Measurements from ENCODE around the gene SLC25A25. TPM values are rescaled to one million over a fixed set of nuclear protein-coding genes. Genes with fewer than 3 reads are reported as not detected.
"Not testable (repeated sequence)": the region's sequence is repeated elsewhere in the genome, so short reads cannot be mapped to it uniquely, and the experiment has no call there.

The SLC25A25 gene
- total RNA-seq, 3 donors from 2014 or later (not counting 1 experiment from before 2014, with no cell fraction given), result 16.8 to 19.1 (median 18.9) TPM

DNA sequence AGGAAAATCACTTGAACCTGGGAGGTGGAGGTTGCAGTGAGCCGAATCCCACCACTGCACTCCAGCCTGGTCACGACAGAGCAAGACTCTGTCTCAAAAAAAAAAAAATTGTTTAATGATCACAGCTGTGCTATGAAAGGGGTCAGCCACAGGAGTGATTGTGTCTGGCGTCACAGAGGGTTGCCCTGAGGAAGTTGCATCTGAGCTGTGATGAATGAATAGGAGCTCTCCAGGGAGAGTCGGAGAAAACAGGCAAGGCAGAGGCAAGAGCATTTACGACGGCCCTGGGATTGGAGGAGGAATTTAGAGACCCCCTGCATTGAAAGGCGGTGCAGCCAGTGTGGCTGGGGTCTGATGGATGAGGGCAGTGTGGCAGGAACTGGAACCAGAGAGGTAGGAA is 26.0 kb upstream of the SLC25A25 start:
- no peak for DNase-seq
- H3K27ac Mint-ChIP-seq, result no peak overlapping the region
- TF ChIP-seq, protein P1, sequence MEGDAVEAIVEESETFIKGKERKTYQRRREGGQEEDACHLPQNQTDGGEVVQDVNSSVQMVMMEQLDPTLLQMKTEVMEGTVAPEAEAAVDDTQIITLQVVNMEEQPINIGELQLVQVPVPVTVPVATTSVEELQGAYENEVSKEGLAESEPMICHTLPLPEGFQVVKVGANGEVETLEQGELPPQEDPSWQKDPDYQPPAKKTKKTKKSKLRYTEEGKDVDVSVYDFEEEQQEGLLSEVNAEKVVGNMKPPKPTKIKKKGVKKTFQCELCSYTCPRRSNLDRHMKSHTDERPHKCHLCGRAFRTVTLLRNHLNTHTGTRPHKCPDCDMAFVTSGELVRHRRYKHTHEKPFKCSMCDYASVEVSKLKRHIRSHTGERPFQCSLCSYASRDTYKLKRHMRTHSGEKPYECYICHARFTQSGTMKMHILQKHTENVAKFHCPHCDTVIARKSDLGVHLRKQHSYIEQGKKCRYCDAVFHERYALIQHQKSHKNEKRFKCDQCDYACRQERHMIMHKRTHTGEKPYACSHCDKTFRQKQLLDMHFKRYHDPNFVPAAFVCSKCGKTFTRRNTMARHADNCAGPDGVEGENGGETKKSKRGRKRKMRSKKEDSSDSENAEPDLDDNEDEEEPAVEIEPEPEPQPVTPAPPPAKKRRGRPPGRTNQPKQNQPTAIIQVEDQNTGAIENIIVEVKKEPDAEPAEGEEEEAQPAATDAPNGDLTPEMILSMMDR (IDR thresholded peaks at IDR 0.05), result no peak
- Histone ChIP-seq H3K4me1 (ENCODE audit: control insufficient read depth, insufficient read depth, low read length) (no peaks in the 10 kb centered on the region), H3K9me3 (ENCODE audit: control insufficient read depth, insufficient read depth, low read length) (no peaks in the 10 kb centered on the region), H3K27me3 (ENCODE audit: control insufficient read depth, insufficient read depth, low read length) (no peaks in the 10 kb centered on the region), H3K27ac (ENCODE audit: low read length) (no peak overlapping the region), H3K36me3 (ENCODE audit: control insufficient read depth, insufficient read depth, low read length) (no peaks in the 10 kb centered on the region), H3K4me3 (ENCODE audit: low read length) (no peak overlapping the region)
- H3K9me3 Mint-ChIP-seq, result no peaks in the 10 kb centered on the region
- ATAC-seq, result no peak
- intact Hi-C loops (cut with micrococcal nuclease), result no loop called here
- H3K27me3 Mint-ChIP-seq (ENCODE audit: low read depth in 2 of 2), result no peaks in the 10 kb centered on the region
- H3K4me3 Mint-ChIP-seq, result no peak overlapping the region
- peaks cover 0 to 5% of the 10 kb centered on the region in 2 donors for H3K4me1 Mint-ChIP-seq
- WGBS (ENCODE audit: insufficient coverage), result 93% methylated on average over 7 of the region's 7 CpGs
- H3K36me3 Mint-ChIP-seq, result no peaks in the 10 kb centered on the region

- TF ChIP-seq, protein P1 (IDR thresholded peaks at IDR 0.05), result no peak
- intact Hi-C loops (cut with micrococcal nuclease), result no loop called here
- H3K27me3 ChIP-seq (ENCODE audit: control insufficient read depth, insufficient read depth, low read length), result no peaks in the 10 kb centered on the region
- H3K9me3 ChIP-seq (ENCODE audit: control insufficient read depth, insufficient read depth, low read length), result no peaks in the 10 kb centered on the region
- H3K36me3 Mint-ChIP-seq, result no peaks in the 10 kb centered on the region
- H3K4me1 ChIP-seq (ENCODE audit: control insufficient read depth, insufficient read depth, low read length), result no peaks in the 10 kb centered on the region
- peaks cover 0 to 5% of the 10 kb centered on the region in 2 donors for H3K4me1 Mint-ChIP-seq
- no peak for DNase-seq
- H3K4me3 Mint-ChIP-seq, result no peak overlapping the region
- H3K27ac Mint-ChIP-seq, result no peak overlapping the region
- ATAC-seq, result no peak
- WGBS (ENCODE audit: insufficient coverage), result 89% methylated on average over 6 of the region's 7 CpGs
- peaks cover 0 to under 1% of the 10 kb centered on the region in 2 donors for H3K27me3 Mint-ChIP-seq (ENCODE audit: low read depth in 2 of 2)
- no peaks in the 10 kb centered on the region for H3K36me3 ChIP-seq (ENCODE audit: control insufficient read depth, insufficient read depth, low read length)
- H3K9me3 Mint-ChIP-seq, result no peaks in the 10 kb centered on the region
- H3K4me3 ChIP-seq (ENCODE audit: low read length), result no peak overlapping the region
- H3K27ac ChIP-seq (ENCODE audit: low read length), result no peak overlapping the region
These were observed 24.6 kb upstream of the SLC25A25 start for GRCh38 chr9:128043467-128043868.

- H3K27me3 ChIP-seq (ENCODE audit: control insufficient read depth, insufficient read depth, low read length); ATAC-seq; H3K4me1 Mint-ChIP-seq; H3K36me3 ChIP-seq (ENCODE audit: control insufficient read depth, insufficient read depth, low read length); H3K9me3 ChIP-seq (ENCODE audit: control insufficient read depth, insufficient read depth, low read length); DNase-seq; H3K4me3 Mint-ChIP-seq; H3K27ac Mint-ChIP-seq; H3K27me3 Mint-ChIP-seq (ENCODE audit: low read depth in 2 of 2); H3K4me3 ChIP-seq (ENCODE audit: low read length); H3K27ac ChIP-seq (ENCODE audit: low read length); H3K36me3 Mint-ChIP-seq; H3K4me1 ChIP-seq (ENCODE audit: control insufficient read depth, insufficient read depth, low read length); intact Hi-C loops (cut with micrococcal nuclease); H3K9me3 Mint-ChIP-seq: not testable (repeated sequence)
- 88% methylated on average over 5 of the region's 6 CpGs for WGBS (ENCODE audit: insufficient coverage)
These were observed 22.6 kb upstream of the SLC25A25 start for GRCh38 chr9:128045409-128045808.

GRCh38 chr9:128045831-128046230 is 22.2 kb upstream of the SLC25A25 start:
- Histone ChIP-seq H3K36me3 (ENCODE audit: control insufficient read depth, insufficient read depth, low read length) (no peaks in the 10 kb centered on the region), H3K27ac (ENCODE audit: low read length) (no peak overlapping the region), H3K27me3 (ENCODE audit: control insufficient read depth, insufficient read depth, low read length) (no peaks in the 10 kb centered on the region), H3K9me3 (ENCODE audit: control insufficient read depth, insufficient read depth, low read length) (no peaks in the 10 kb centered on the region), H3K4me3 (ENCODE audit: low read length) (no peak overlapping the region), H3K4me1 (ENCODE audit: control insufficient read depth, insufficient read depth, low read length) (no peaks in the 10 kb centered on the region)
- WGBS (ENCODE audit: insufficient coverage), result 89% methylated on average over 1 of the region's 1 CpG
- no peak for ATAC-seq
- no peak for DNase-seq
- TF ChIP-seq, protein P1 (IDR thresholded peaks at IDR 0.05), result no peak
- Mint-ChIP-seq H3K9me3 (no peaks in the 10 kb centered on the region), H3K27me3 (ENCODE audit: low read depth in 2 of 2) (peaks cover 0 to 2% of the 10 kb centered on the region in 2 donors), H3K27ac (no peak overlapping the region), H3K4me1 (peaks cover 0 to 5% of the 10 kb centered on the region in 2 donors), H3K36me3 (no peaks in the 10 kb centered on the region), H3K4me3 (no peak overlapping the region)
- intact Hi-C loops (cut with micrococcal nuclease), result no loop called here
